OCI-LY7 (cell line): ENCODE measurements around the gene ASH1L. TPM values are rescaled to one million over a fixed set of nuclear protein-coding genes. Genes with fewer than 3 reads are reported as not detected.
A peak's percentile ranks its signal among the peaks of the same experiment; 100 is the strongest.

Source experiments
- BruUV-seq: library from RNA; stranded (reverse); fragments of 400-500 nt; replicated peaks from 2 replicates; lab custom pipeline; 2021; lab: Mats Ljungman, UMichigan
- CTCF ChIA-PET: fragments of 300-600 bp; sonication (Branson Sonifier 250); formaldehyde crosslinking; loops from one replicate; lab custom pipeline; 2022; ENCODE audit warnings: antibody characterized with exemption; ENCODE audit not compliant: unreplicated experiment; lab: Charles Lee
- POLR2A ChIA-PET: fragments of 300-600 bp; sonication (Branson Sonifier 250); formaldehyde crosslinking; loops from one replicate; lab custom pipeline; 2022; ENCODE audit warnings: antibody characterized with exemption; lab: Charles Lee
- DNase-seq: peaks from one replicate; pipeline ENCODE4 v3.0.0-alpha.2; 2015; ENCODE audit warnings: low spot score
- H2AFZ ChIP-seq: fragments of 200-600 bp; sonication (generic), shearing (Covaris generic); 2 replicates; pipeline ENCODE4 v1.6.1; 2014; ENCODE audit warnings: mild to moderate bottlenecking, antibody characterized with exemption, low read length, moderate library complexity
- H3K27ac ChIP-seq: fragments of 200-600 bp; sonication (generic); 2 replicates; pipeline ENCODE4 v1.5.1; 2014; ENCODE audit warnings: mixed run types, low read depth, mild to moderate bottlenecking, moderate library complexity, low read length, inconsistent platforms; ENCODE audit not compliant: poor library complexity, severe bottlenecking
- H3K36me3 ChIP-seq: fragments of 200-600 bp; sonication (generic); 2 replicates; pipeline ENCODE4 v1.6.1; 2014; ENCODE audit warnings: mild to moderate bottlenecking, antibody characterized with exemption, low read length, moderate library complexity, mixed read lengths; ENCODE audit not compliant: insufficient read depth
- H3K4me1 ChIP-seq: fragments of 200-600 bp; sonication (generic); 2 replicates; pipeline ENCODE4 v1.5.1; 2014; ENCODE audit warnings: mild to moderate bottlenecking, low read length; ENCODE audit not compliant: insufficient read depth, poor library complexity, severe bottlenecking
- H3K4me2 ChIP-seq: fragments of 200-600 bp; sonication (generic); 2 replicates; pipeline ENCODE4 v1.6.1; 2014; ENCODE audit warnings: mild to moderate bottlenecking, low read length
- H3K4me3 ChIP-seq: fragments of 200-600 bp; sonication (generic); 2 replicates; pipeline ENCODE4 v1.5.1; 2014; ENCODE audit warnings: mild to moderate bottlenecking, low read depth, low read length; ENCODE audit not compliant: poor library complexity, severe bottlenecking
- H3K79me2 ChIP-seq: fragments of 200-600 bp; sonication (generic); 2 replicates; pipeline ENCODE4 v1.6.1; 2016; ENCODE audit warnings: low read depth, mild to moderate bottlenecking, low read length, moderate library complexity, mixed read lengths; ENCODE audit not compliant: insufficient read depth
- H3K9me2 ChIP-seq: fragments of 200-600 bp; sonication (generic); 2 replicates; pipeline ENCODE4 v1.6.1; 2016; ENCODE audit warnings: mild to moderate bottlenecking, low read length, mixed read lengths; ENCODE audit not compliant: insufficient read depth
- H3K9me3 ChIP-seq: fragments of 200-600 bp; sonication (generic); 2 replicates; pipeline ENCODE4 v1.6.1; 2014; ENCODE audit warnings: mild to moderate bottlenecking, mixed run types, low read length, mixed read lengths
- H4K20me1 ChIP-seq: fragments of 200-600 bp; sonication (generic); 2 replicates; pipeline ENCODE4 v1.6.1; 2014; ENCODE audit warnings: mild to moderate bottlenecking, antibody characterized with exemption, low read length, moderate library complexity, mixed read lengths; ENCODE audit not compliant: insufficient read depth
- EZH2phosphoT487 ChIP-seq: fragments of 200-600 bp; sonication (generic); IDR thresholded peaks from 2 replicates; pipeline ENCODE4 v1.6.1; 2018; ENCODE audit warnings: low read depth, borderline replicate concordance, mild to moderate bottlenecking, mixed run types, antibody characterized with exemption, low read length, moderate library complexity, mixed read lengths
- intact Hi-C: fragments of 100-400 bp; cut with micrococcal nuclease; formaldehyde crosslinking; loops from one replicate; pipeline ENCODE4 v1.10.0; 2022; ENCODE audit not compliant: unreplicated experiment
- total RNA-seq, 2 experiments: library from RNA; depleted of rRNA in 1 of 2; stranded (reverse); fragments of >200 nt in 1 of 2; shearing (Covaris generic) in 1 of 2; gene quantifications; 2 replicates each; pipeline ENCODE4 v1.2.3, GENCODE V29; 2014 to 2022
- TF ChIP-seq, protein P1 (sequence below): fragments of 200-600 bp; sonication (generic); conservative IDR thresholded peaks from 2 replicates; pipeline ENCODE4 v1.5.1; 2014; ENCODE audit warnings: mild to moderate bottlenecking, antibody characterized with exemption, low read length, moderate library complexity, mixed read lengths

ASH1L gene
- total RNA-seq, 2 experiments from 2014 or later, result 33.2 to 49.6 TPM

DNA sequence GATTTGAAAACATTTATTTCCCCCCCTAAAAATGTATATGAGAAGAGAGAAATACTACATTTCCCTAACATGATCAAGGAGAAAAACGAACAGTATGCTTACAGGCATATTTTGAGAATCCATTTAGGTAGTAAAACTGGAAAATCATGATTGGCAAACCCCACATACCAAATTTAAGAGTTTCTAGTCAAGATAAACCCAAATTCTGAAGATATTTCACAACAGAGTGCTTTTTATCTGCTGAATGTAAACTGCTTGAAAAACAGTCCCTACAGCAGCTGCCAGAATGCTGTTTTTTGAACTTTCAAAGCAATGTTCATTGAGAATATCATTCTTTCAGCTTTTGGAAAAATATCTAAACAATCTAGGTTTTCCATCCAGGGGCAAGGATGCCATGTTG is 31.0 kb downstream of the ASH1L start:
- H3K9me2 ChIP-seq, result no peaks in the 10 kb centered on the region
- no peak overlapping the region for H2AFZ ChIP-seq
- H4K20me1 ChIP-seq, result peaks cover 23% of the 10 kb centered on the region
- H3K79me2 ChIP-seq, result peaks cover 99% of the 10 kb centered on the region
- H3K36me3 ChIP-seq, result peaks cover 23% of the 10 kb centered on the region
- 0 out of 2 replicates have a peak overlapping the region, but pooled peaks have one; percentile 5 for H3K4me2 ChIP-seq
- ChIA-PET POLR2A (interaction anchor here (0.6 kb wide), 1 partner anchor 12 kb away, joined by 4 read pairs; no protein-coding TSS in a partner anchor), CTCF (no interaction called here)
- peak overlapping the region; percentile 6 for H3K27ac ChIP-seq
- H3K9me3 ChIP-seq, result no peaks in the 10 kb centered on the region
- peaks cover 58% of the 10 kb centered on the region for H3K4me1 ChIP-seq
- BruUV-seq, result no TSS peak
- no peak for DNase-seq
- no peak overlapping the region for H3K4me3 ChIP-seq
- TF ChIP-seq, protein P1, sequence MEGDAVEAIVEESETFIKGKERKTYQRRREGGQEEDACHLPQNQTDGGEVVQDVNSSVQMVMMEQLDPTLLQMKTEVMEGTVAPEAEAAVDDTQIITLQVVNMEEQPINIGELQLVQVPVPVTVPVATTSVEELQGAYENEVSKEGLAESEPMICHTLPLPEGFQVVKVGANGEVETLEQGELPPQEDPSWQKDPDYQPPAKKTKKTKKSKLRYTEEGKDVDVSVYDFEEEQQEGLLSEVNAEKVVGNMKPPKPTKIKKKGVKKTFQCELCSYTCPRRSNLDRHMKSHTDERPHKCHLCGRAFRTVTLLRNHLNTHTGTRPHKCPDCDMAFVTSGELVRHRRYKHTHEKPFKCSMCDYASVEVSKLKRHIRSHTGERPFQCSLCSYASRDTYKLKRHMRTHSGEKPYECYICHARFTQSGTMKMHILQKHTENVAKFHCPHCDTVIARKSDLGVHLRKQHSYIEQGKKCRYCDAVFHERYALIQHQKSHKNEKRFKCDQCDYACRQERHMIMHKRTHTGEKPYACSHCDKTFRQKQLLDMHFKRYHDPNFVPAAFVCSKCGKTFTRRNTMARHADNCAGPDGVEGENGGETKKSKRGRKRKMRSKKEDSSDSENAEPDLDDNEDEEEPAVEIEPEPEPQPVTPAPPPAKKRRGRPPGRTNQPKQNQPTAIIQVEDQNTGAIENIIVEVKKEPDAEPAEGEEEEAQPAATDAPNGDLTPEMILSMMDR, result no peak
- no peak for TF ChIP-seq EZH2phosphoT487
- intact Hi-C loops, result no loop called here

- H2AFZ ChIP-seq, result no peak overlapping the region
- POLR2A ChIA-PET, result interaction anchor here (0.6 to 1.6 kb wide), 7 partner anchors 9 to 1632 kb away, joined by 3 to 7 read pairs (median 3); no protein-coding TSS in a partner anchor
- no peaks in the 10 kb centered on the region for H3K9me3 ChIP-seq
- peak; percentile 73 for DNase-seq
- no peaks in the 10 kb centered on the region for H3K9me2 ChIP-seq
- peak overlapping the region; percentile 70 for H3K27ac ChIP-seq
- H3K4me2 ChIP-seq, result peak overlapping the region; percentile 73
- TF ChIP-seq, protein P1, result no peak
- peak overlapping the region; percentile 54 for H3K4me3 ChIP-seq
- peaks cover 23% of the 10 kb centered on the region; the same call in 1 of the 2 replicates for H4K20me1 ChIP-seq
- BruUV-seq, result no TSS peak
- H3K4me1 ChIP-seq, result peaks cover 46% of the 10 kb centered on the region
- peaks cover 99% of the 10 kb centered on the region for H3K79me2 ChIP-seq
- CTCF ChIA-PET, result interaction anchor here (0.6 kb wide), 1 partner anchor 21 kb away, joined by 3 read pairs; no protein-coding TSS in a partner anchor
- peaks cover 23% of the 10 kb centered on the region for H3K36me3 ChIP-seq
- intact Hi-C loops, result no loop called here
These were observed 32.7 kb downstream of the ASH1L start for GRCh38 chr1:155529929-155530328.

- intact Hi-C loops, result no loop called here
- Histone ChIP-seq H3K9me3 (no peaks in the 10 kb centered on the region), H2AFZ (no peak overlapping the region), H3K4me1 (peaks cover 46% of the 10 kb centered on the region), H4K20me1 (peaks cover 24% of the 10 kb centered on the region; the same call in 1 of the 2 replicates), H3K79me2 (peaks cover 99% of the 10 kb centered on the region), H3K9me2 (no peaks in the 10 kb centered on the region), H3K4me2 (peak overlapping the region; percentile 73), H3K27ac (peak overlapping the region; percentile 70), H3K36me3 (peaks cover 16% of the 10 kb centered on the region), H3K4me3 (peak overlapping the region; percentile 54)
- POLR2A ChIA-PET, result interaction anchor here (0.6 to 1.1 kb wide), 3 partner anchors 17 to 149 kb away, joined by 5 to 7 read pairs (median 6); no protein-coding TSS in a partner anchor
- TSS peak; percentile 23 for BruUV-seq
- TF ChIP-seq, protein P1, result no peak
- no peak for TF ChIP-seq EZH2phosphoT487
- DNase-seq, result peak; percentile 37
- CTCF ChIA-PET, result no interaction called here
These were observed 33.5 kb downstream of the ASH1L start for GRCh38 chr1:155529109-155529508.
